ENCODE measurements around the gene LIPC.

LIPC gene

DNA sequence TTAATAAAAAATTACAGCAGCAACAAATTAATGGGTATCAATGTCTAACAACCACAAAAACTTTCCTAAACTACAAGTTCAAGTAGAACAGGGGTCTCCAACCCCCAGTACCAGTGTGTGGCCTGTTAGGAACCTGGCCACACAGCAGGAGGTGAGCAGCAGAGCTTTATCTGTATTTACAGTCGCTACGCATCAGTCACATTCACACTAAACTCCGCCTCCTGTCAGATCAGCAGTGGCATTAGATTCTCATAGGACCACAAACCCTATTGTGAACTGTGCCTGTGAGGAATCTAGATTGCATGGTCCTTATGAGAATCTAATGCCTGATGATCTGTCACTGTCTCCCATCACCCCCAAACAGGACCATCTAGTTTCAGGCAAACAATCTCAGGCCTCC, 18.5 kb upstream of the LIPC start:
- H3K23ac ChIP-seq (ENCODE audit: low read depth, low read length, poor library complexity): no peak overlapping the region
- no peak overlapping the region for H3K27ac ChIP-seq (replicated peaks; ENCODE audit: low read length)
- H2AK5ac ChIP-seq (ENCODE audit: low read depth, low read length): no peak overlapping the region
- no peak overlapping the region for H3K4me3 ChIP-seq (ENCODE audit: low read length in 2 of 2)
- H2BK12ac ChIP-seq (ENCODE audit: low read length): no peak overlapping the region
- H3K27me3 ChIP-seq (ENCODE audit: control insufficient read depth in 3 of 3, insufficient read depth in 3 of 3, low read depth in 1 of 3, low read length in 3 of 3): no peaks in the 10 kb centered on the region
- no peaks in the 10 kb centered on the region for H3K79me1 ChIP-seq (ENCODE audit: low read depth, low read length)
- WGBS, 2 donors (ENCODE audit: extremely low coverage in 2 of 2, insufficient read length in 2 of 2, insufficient replicate concordance in 1 of 2): no CpG with 5 or more reads among the region's 3 CpGs
- no peak for DNase-seq (ENCODE audit: low spot score)
- H3K18ac ChIP-seq (ENCODE audit: low read length): no peak overlapping the region
- no peak overlapping the region for H2BK120ac ChIP-seq (ENCODE audit: low read depth, low read length)
- no peak overlapping the region for H2BK5ac ChIP-seq (ENCODE audit: low read length)
- no peak overlapping the region for H3K4ac ChIP-seq (ENCODE audit: low read length)
- H4K91ac ChIP-seq (ENCODE audit: low read depth, low read length, poor library complexity): no peak overlapping the region
- H3K4me2 ChIP-seq (ENCODE audit: insufficient read depth, low read length, poor library complexity, severe bottlenecking): no peak overlapping the region
- peaks cover 0 to 3% of the 10 kb centered on the region in 2 donors for H3K4me1 ChIP-seq (ENCODE audit: control insufficient read depth in 2 of 2, insufficient read depth in 1 of 2, low read depth in 1 of 2, low read length in 2 of 2)
- H3K14ac ChIP-seq (ENCODE audit: low read length): no peak overlapping the region
- H3K9me3 ChIP-seq (replicated peaks in 1 of 2; ENCODE audit: control insufficient read depth in 2 of 2, insufficient read depth in 1 of 2, low read depth in 1 of 2, low read length in 2 of 2): peaks cover 3 to 6% of the 10 kb centered on the region in 2 donors
- no peak overlapping the region for H2BK15ac ChIP-seq (ENCODE audit: low read length)
- no peak overlapping the region for H2AFZ ChIP-seq (ENCODE audit: low read length)
- no peak overlapping the region for H3K9ac ChIP-seq (ENCODE audit: low read depth, low read length, poor library complexity)
- no peak overlapping the region for H4K8ac ChIP-seq (ENCODE audit: low read depth, low read length)
- no peaks in the 10 kb centered on the region for H3K36me3 ChIP-seq (replicated peaks in 1 of 2; ENCODE audit: control insufficient read depth in 2 of 2, insufficient read depth in 2 of 2, low read length in 2 of 2)

DNA sequence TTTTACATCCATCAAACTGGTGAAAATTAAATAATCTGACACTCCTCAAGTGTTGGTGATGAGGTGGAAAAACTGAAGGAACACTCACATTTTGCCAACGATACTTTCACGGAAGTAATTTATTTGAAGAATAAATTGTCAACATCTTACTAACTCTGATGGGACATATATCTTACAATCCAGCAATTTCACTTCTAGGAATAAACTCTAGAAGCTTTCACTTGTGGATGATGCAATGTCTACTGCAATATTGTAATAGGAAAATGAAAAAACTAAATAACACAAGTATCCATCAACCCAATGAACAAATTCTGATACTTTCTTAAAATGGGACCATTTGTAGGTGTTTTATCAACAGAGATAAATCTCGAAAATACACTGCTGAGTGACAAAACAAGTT, 16.2 kb upstream of the LIPC start:
- no peak overlapping the region for H2BK12ac ChIP-seq (ENCODE audit: low read length)
- H4K8ac ChIP-seq (ENCODE audit: low read depth, low read length): no peak overlapping the region
- H3K27ac ChIP-seq (replicated peaks; ENCODE audit: low read length): no peak overlapping the region
- no peaks in the 10 kb centered on the region for H3K79me1 ChIP-seq (ENCODE audit: low read depth, low read length)
- DNase-seq (ENCODE audit: low spot score): no peak
- H3K14ac ChIP-seq (ENCODE audit: low read length): no peak overlapping the region
- no peak overlapping the region for H2BK120ac ChIP-seq (ENCODE audit: low read depth, low read length)
- no peak overlapping the region for H2BK15ac ChIP-seq (ENCODE audit: low read length)
- H3K18ac ChIP-seq (ENCODE audit: low read length): no peak overlapping the region
- no peak overlapping the region for H3K23ac ChIP-seq (ENCODE audit: low read depth, low read length, poor library complexity)
- no peak overlapping the region for H2BK5ac ChIP-seq (ENCODE audit: low read length)
- no peak overlapping the region for H3K4ac ChIP-seq (ENCODE audit: low read length)
- no peak overlapping the region for H4K91ac ChIP-seq (ENCODE audit: low read depth, low read length, poor library complexity)
- H2AK5ac ChIP-seq (ENCODE audit: low read depth, low read length): no peak overlapping the region
- H3K36me3 ChIP-seq (replicated peaks in 1 of 2; ENCODE audit: control insufficient read depth in 2 of 2, insufficient read depth in 2 of 2, low read length in 2 of 2): no peaks in the 10 kb centered on the region
- H3K4me1 ChIP-seq (ENCODE audit: control insufficient read depth in 2 of 2, insufficient read depth in 1 of 2, low read depth in 1 of 2, low read length in 2 of 2): no peaks in the 10 kb centered on the region
- H3K4me3 ChIP-seq (ENCODE audit: low read length in 2 of 2): no peak overlapping the region
- peaks cover 3 to 6% of the 10 kb centered on the region in 2 donors for H3K9me3 ChIP-seq (replicated peaks in 1 of 2; ENCODE audit: control insufficient read depth in 2 of 2, insufficient read depth in 1 of 2, low read depth in 1 of 2, low read length in 2 of 2)
- H3K9ac ChIP-seq (ENCODE audit: low read depth, low read length, poor library complexity): no peak overlapping the region
- H3K27me3 ChIP-seq (ENCODE audit: control insufficient read depth in 3 of 3, insufficient read depth in 3 of 3, low read depth in 1 of 3, low read length in 3 of 3): peaks cover 0 to 6% (median 0%) of the 10 kb centered on the region in 3 experiments
- H3K4me2 ChIP-seq (ENCODE audit: insufficient read depth, low read length, poor library complexity, severe bottlenecking): no peak overlapping the region
- no peak overlapping the region for H2AFZ ChIP-seq (ENCODE audit: low read length)
- no CpG with 5 or more reads among the region's 3 CpGs for WGBS, 2 donors (ENCODE audit: extremely low coverage in 2 of 2, insufficient read length in 2 of 2, insufficient replicate concordance in 1 of 2)

DNA sequence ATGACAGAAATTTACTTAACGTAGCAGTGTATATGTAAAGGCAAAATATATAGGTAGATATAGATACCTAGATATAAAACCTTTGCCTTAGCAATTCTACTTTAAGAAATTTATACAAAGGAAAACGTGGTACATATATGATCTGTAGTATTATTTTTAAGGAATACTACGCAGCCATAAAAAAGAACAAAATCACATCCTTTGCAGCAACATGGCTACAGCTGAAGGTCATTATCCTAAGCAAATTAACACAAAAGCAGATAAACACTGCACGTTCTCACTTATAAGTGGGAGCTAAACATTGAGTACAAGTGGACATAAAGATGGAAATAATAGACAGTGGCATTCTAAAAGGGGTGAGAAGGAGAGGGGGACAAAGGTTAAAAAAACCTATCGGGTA, 14.8 kb upstream of the LIPC start:
- no peak overlapping the region for H2AFZ ChIP-seq (ENCODE audit: low read length)
- H3K18ac ChIP-seq (ENCODE audit: low read length): no peak overlapping the region
- H3K4me1 ChIP-seq (ENCODE audit: control insufficient read depth in 2 of 2, insufficient read depth in 1 of 2, low read depth in 1 of 2, low read length in 2 of 2): no peaks in the 10 kb centered on the region
- WGBS, 2 donors (ENCODE audit: extremely low coverage in 2 of 2, insufficient read length in 2 of 2, insufficient replicate concordance in 1 of 2): no CpG with 5 or more reads among the region's 5 CpGs
- no peak overlapping the region for H3K9ac ChIP-seq (ENCODE audit: low read depth, low read length, poor library complexity)
- H4K8ac ChIP-seq (ENCODE audit: low read depth, low read length): no peak overlapping the region
- H3K79me1 ChIP-seq (ENCODE audit: low read depth, low read length): no peaks in the 10 kb centered on the region
- peaks cover 3 to 6% of the 10 kb centered on the region in 2 donors for H3K9me3 ChIP-seq (replicated peaks in 1 of 2; ENCODE audit: control insufficient read depth in 2 of 2, insufficient read depth in 1 of 2, low read depth in 1 of 2, low read length in 2 of 2)
- H2AK5ac ChIP-seq (ENCODE audit: low read depth, low read length): no peak overlapping the region
- no peak overlapping the region for H2BK12ac ChIP-seq (ENCODE audit: low read length)
- no peak overlapping the region for H3K14ac ChIP-seq (ENCODE audit: low read length)
- H3K4me2 ChIP-seq (ENCODE audit: insufficient read depth, low read length, poor library complexity, severe bottlenecking): no peak overlapping the region
- no peak overlapping the region for H2BK120ac ChIP-seq (ENCODE audit: low read depth, low read length)
- H3K23ac ChIP-seq (ENCODE audit: low read depth, low read length, poor library complexity): no peak overlapping the region
- no peak overlapping the region for H4K91ac ChIP-seq (ENCODE audit: low read depth, low read length, poor library complexity)
- no peak for DNase-seq (ENCODE audit: low spot score)
- H2BK15ac ChIP-seq (ENCODE audit: low read length): no peak overlapping the region
- H2BK5ac ChIP-seq (ENCODE audit: low read length): no peak overlapping the region
- H3K36me3 ChIP-seq (replicated peaks in 1 of 2; ENCODE audit: control insufficient read depth in 2 of 2, insufficient read depth in 2 of 2, low read length in 2 of 2): no peaks in the 10 kb centered on the region
- no peak overlapping the region for H3K27ac ChIP-seq (replicated peaks; ENCODE audit: low read length)
- H3K4me3 ChIP-seq (ENCODE audit: low read length in 2 of 2): no peak overlapping the region
- peaks cover 0 to 6% (median 0%) of the 10 kb centered on the region in 3 experiments for H3K27me3 ChIP-seq (ENCODE audit: control insufficient read depth in 3 of 3, insufficient read depth in 3 of 3, low read depth in 1 of 3, low read length in 3 of 3)
- no peak overlapping the region for H3K4ac ChIP-seq (ENCODE audit: low read length)

DNA sequence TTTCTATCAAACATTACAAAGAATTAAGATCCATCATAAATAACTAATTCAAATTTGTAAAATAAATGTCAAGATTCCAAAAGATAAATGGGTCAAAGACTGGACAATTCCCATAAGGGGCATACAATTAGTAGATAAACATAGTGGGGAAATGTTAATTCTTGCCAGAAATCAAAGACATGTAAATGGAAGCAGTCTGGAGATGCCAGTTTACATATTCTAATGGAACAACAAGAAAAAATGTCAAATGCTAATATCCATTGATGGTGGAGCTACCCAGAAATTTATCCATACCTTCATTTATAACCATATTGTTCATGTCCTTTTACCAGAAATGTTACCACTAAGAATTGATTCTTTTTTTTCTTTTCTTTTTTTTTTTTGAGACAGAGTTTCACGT, 13.7 kb upstream of the LIPC start:
- no peak overlapping the region for H2BK15ac ChIP-seq (ENCODE audit: low read length)
- no peak overlapping the region for H4K91ac ChIP-seq (ENCODE audit: low read depth, low read length, poor library complexity)
- no peak for DNase-seq (ENCODE audit: low spot score)
- H3K27me3 ChIP-seq (ENCODE audit: control insufficient read depth in 3 of 3, insufficient read depth in 3 of 3, low read depth in 1 of 3, low read length in 3 of 3): peaks cover 0 to 6% (median 0%) of the 10 kb centered on the region in 3 experiments
- WGBS, 2 donors (ENCODE audit: extremely low coverage in 2 of 2, insufficient read length in 2 of 2, insufficient replicate concordance in 1 of 2): no CpG with 5 or more reads among the region's 1 CpG
- no peaks in the 10 kb centered on the region for H3K36me3 ChIP-seq (replicated peaks in 1 of 2; ENCODE audit: control insufficient read depth in 2 of 2, insufficient read depth in 2 of 2, low read length in 2 of 2)
- no peak overlapping the region for H2BK5ac ChIP-seq (ENCODE audit: low read length)
- H3K4me2 ChIP-seq (ENCODE audit: insufficient read depth, low read length, poor library complexity, severe bottlenecking): no peak overlapping the region
- no peak overlapping the region for H2BK12ac ChIP-seq (ENCODE audit: low read length)
- H3K27ac ChIP-seq (replicated peaks; ENCODE audit: low read length): no peak overlapping the region
- no peak overlapping the region for H2AFZ ChIP-seq (ENCODE audit: low read length)
- no peaks in the 10 kb centered on the region for H3K4me1 ChIP-seq (ENCODE audit: control insufficient read depth in 2 of 2, insufficient read depth in 1 of 2, low read depth in 1 of 2, low read length in 2 of 2)
- no peak overlapping the region for H3K4ac ChIP-seq (ENCODE audit: low read length)
- H3K14ac ChIP-seq (ENCODE audit: low read length): no peak overlapping the region
- H4K8ac ChIP-seq (ENCODE audit: low read depth, low read length): no peak overlapping the region
- no peak overlapping the region for H2AK5ac ChIP-seq (ENCODE audit: low read depth, low read length)
- no peak overlapping the region for H3K9ac ChIP-seq (ENCODE audit: low read depth, low read length, poor library complexity)
- H2BK120ac ChIP-seq (ENCODE audit: low read depth, low read length): no peak overlapping the region
- no peak overlapping the region for H3K23ac ChIP-seq (ENCODE audit: low read depth, low read length, poor library complexity)
- H3K4me3 ChIP-seq (ENCODE audit: low read length in 2 of 2): no peak overlapping the region
- no peak overlapping the region for H3K18ac ChIP-seq (ENCODE audit: low read length)
- no peaks in the 10 kb centered on the region for H3K79me1 ChIP-seq (ENCODE audit: low read depth, low read length)
- H3K9me3 ChIP-seq (replicated peaks in 1 of 2; ENCODE audit: control insufficient read depth in 2 of 2, insufficient read depth in 1 of 2, low read depth in 1 of 2, low read length in 2 of 2): peaks cover 2 to 6% of the 10 kb centered on the region in 2 donors

All from neuronal stem cell (in vitro differentiated cells).